GM12892 (cell line): ENCODE measurements around the gene TMEM232.

Experiments used
- DNase-seq: peaks from one replicate; pipeline ENCODE4 v3.0.0; 2011; ENCODE audit not compliant: insufficient read length
- FAIRE-seq: peaks from 2 replicates; lab custom pipeline; 2011; peaks lifted over from hg19 to GRCh38; lab: Jason Lieb, UNC
- POLR2A ChIP-seq: IDR thresholded peaks from 2 replicates; pipeline ENCODE4 v1.6.1; 2011; ENCODE audit warnings: low read depth, low read length, control low read depth
- POLR2AphosphoS5 ChIP-seq: IDR thresholded peaks from 2 replicates; pipeline ENCODE4 v1.6.1; 2011; ENCODE audit warnings: low read depth, low read length, control low read depth
- TAF1 ChIP-seq: IDR thresholded peaks from 2 replicates; pipeline ENCODE4 v1.6.1; 2011; ENCODE audit warnings: low read depth, mild to moderate bottlenecking, control low read depth, low read length, borderline replicate concordance

Gene TMEM232

DNA sequence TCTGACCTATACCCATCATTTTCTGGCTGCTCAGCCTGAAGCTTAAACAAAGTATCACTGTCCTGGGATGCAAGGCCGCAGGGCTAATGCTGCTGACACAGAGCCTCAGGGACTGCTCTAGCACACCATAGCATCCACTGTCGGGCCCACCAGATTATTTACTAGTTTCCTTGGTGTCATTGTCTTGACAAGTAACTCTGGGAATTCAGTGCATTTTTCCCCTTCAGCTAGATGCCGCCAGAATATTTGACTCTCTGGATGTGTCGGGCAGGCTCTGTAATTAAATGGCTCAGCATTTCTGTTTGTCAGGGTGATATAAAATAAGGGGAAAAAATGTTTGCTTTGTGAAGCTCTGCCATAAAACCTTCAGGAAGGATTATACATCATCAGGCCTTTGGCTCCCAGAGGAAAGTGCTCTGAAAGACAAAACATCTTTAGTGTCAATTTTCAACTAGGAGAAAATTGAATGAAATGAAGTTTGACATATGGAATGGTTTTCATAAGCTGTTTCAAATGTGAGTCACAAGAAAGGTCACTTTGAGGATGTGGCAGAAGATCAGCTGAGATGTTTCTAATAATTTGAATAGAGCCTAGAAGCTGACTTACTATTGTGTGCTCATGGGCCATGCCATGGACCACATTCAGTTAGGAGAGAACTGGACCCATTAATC lies 350.1 kb downstream of the TMEM232 start:
- no peak for FAIRE-seq
- DNase-seq: no peak

DNA sequence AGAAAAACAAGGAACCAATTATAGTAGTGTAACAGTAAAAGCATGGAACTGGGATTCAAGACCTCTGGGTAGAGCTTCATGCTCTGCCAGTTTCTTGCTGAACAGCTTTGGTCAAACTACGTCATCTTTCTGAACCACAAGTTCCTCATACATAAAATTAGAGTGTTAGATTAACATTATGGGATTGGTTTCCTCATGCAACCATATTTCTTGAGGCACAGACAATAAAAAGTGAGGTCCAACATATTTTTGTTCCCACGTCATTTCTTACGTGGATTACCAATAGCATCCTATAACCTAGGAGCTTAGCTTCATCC lies 354.8 kb downstream of the TMEM232 start:
- TF ChIP-seq TAF1: no peak
- TF ChIP-seq POLR2AphosphoS5: no peak
- no peak for TF ChIP-seq POLR2A
- FAIRE-seq (no peak), DNase-seq (no peak)

More for the DNA sequence above, 350.1 kb downstream of the TMEM232 start:
- TF ChIP-seq TAF1: no peak
- TF ChIP-seq POLR2AphosphoS5: no peak
- no peak for TF ChIP-seq POLR2A

DNA sequence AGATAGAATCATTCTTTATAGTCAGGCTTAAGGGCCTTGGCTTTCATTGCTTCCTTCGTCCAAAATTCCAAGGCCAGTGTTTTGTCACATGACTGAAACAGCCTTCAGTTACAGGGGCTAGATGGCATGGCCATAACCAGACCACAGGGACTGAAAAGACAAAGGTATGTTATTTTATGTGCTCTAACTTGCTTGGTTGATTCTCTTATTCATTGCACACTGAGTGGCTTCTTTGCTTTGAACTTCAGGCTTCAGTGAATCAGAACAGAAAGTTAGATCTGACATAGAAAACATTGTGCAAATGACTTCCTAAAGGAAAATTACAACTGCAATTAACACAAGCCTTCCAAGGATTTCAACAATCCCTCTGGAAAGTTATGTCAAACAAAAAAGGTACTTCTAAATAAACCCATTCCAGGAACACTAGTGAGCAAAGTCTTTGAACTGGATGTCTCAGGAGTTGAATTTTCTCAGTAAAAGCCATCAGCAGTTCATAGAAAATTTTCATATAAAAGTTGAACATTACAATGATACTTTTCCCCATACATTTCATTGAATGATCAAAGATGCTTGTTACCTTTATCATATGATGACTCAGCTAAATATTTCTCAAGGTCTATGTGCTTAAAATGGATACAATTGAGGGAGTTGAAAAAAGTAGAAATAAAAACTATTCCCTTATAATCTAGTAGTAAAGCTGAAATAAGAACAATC lies 355.3 kb downstream of the TMEM232 start:
- FAIRE-seq (no peak), DNase-seq (no peak)

More for the DNA sequence above, 355.3 kb downstream of the TMEM232 start:
- TF ChIP-seq TAF1 (no peak), POLR2AphosphoS5 (no peak), POLR2A (no peak)
